Stimulated activated CD8-positive, alpha-beta memory T cell treated with anti-CD3 and anti-CD28 coated beads, Interleukin-2, amount 100 ng/mL, for 48 hours (primary cell): Measurements from ENCODE around the gene TMEM123.
"Not testable (repeated sequence)": the region's sequence is repeated elsewhere in the genome, so short reads cannot be mapped to it uniquely, and the experiment has no call there.

Experiments used
- DNase-seq, 2 donors: peaks; one replicate each; pipeline ENCODE4 v3.0.0-alpha.2; 2020; ENCODE audit warnings: low read depth in 2 of 2

TMEM123 gene

GRCh38 chr11:102449651-102450570 lies 2.7 kb downstream of the TMEM123 start:
- DNase-seq, result no peak

GRCh38 chr11:102448869-102449224 lies 3.7 kb downstream of the TMEM123 start:
- no peak for DNase-seq

- DNase-seq, result no peak
Observed at GRCh38 chr11:102447941-102448868, 4.4 kb downstream of the TMEM123 start.

- DNase-seq, result no peak
Observed at GRCh38 chr11:102447193-102447592, 5.4 kb downstream of the TMEM123 start.

- no peak for DNase-seq
Observed at GRCh38 chr11:102446606-102447005, 6.0 kb downstream of the TMEM123 start.

GRCh38 chr11:102444693-102445092 lies 7.9 kb downstream of the TMEM123 start:
- DNase-seq, result not testable (repeated sequence)

GRCh38 chr11:102444142-102444541 lies 8.4 kb downstream of the TMEM123 start:
- DNase-seq, result not testable (repeated sequence)

GRCh38 chr11:102439063-102439363 lies 13.6 kb downstream of the TMEM123 start:
- DNase-seq, result not testable (repeated sequence)

- DNase-seq, result no peak
Observed at GRCh38 chr11:102438311-102439062, 14.1 kb downstream of the TMEM123 start.

GRCh38 chr11:102437727-102438126 lies 14.8 kb downstream of the TMEM123 start:
- no peak for DNase-seq

GRCh38 chr11:102436976-102437375 lies 15.6 kb downstream of the TMEM123 start:
- DNase-seq, result no peak

GRCh38 chr11:102436561-102436960 lies 16.0 kb downstream of the TMEM123 start:
- no peak for DNase-seq

- no peak for DNase-seq
Observed at GRCh38 chr11:102435688-102436087, 16.9 kb downstream of the TMEM123 start.

- not testable (repeated sequence) for DNase-seq
Observed at GRCh38 chr11:102433571-102433970, 19.0 kb downstream of the TMEM123 start.

GRCh38 chr11:102432560-102432959 lies 20.0 kb downstream of the TMEM123 start:
- not testable (repeated sequence) for DNase-seq

- no peak for DNase-seq
Observed at GRCh38 chr11:102431404-102431803, 21.2 kb downstream of the TMEM123 start.

- no peak for DNase-seq
Observed at GRCh38 chr11:102430158-102430836, 22.3 kb downstream of the TMEM123 start.

- no peak for DNase-seq
Observed at GRCh38 chr11:102429691-102430090, 22.9 kb downstream of the TMEM123 start.

- DNase-seq, result no peak
Observed at GRCh38 chr11:102429226-102429625, 23.3 kb downstream of the TMEM123 start.

GRCh38 chr11:102428696-102429095 lies 23.9 kb downstream of the TMEM123 start:
- no peak for DNase-seq

GRCh38 chr11:102427068-102427467 lies 25.5 kb downstream of the TMEM123 start:
- no peak for DNase-seq
